HS-5 (cell line): ENCODE measurements around the gene PAPLN.

Experiments
- DNase-seq: peaks from one replicate; pipeline ENCODE4 v3.0.0-alpha.2; 2012; ENCODE audit warnings: low read depth

Gene PAPLN

DNA sequence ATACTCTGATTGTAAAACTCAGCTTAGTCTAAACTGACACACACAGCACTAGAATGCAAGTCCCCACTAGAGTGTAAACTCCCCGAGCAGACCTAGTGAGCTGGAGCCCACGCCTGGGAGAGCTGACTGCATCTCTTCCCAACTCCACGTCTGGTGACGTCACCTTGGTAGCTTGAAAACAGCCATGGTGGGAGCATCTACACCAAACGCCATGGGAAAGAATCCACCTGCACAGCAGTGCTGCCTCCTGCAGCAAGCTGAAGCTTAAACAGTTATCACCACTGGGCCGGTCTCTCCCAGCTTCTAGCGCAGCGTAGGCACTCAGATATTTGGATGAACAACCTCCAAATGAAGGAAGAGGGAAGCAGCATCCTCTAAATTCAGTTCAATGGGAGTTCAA lies 4.3 kb upstream of the PAPLN start:
- DNase-seq: no peak

DNA sequence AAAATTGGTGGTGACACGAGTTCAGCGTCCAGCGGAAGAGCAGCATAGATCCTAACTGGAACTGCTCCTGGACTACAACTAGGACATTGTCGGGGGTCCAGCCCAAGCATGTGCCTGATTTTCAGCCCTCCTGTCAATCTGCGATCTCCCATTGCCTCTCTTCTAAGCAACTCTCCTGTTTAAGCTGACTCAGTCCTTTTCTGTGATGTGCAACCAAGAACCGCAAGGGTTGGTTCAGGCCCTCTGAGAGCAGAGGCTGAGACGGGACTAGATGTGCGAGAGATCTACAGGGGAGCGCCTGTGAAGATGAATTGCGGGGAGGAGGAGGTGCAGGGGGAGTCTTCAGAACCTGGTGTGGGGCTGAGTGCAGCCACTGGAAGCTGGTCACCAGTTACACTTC lies 3.7 kb upstream of the PAPLN start:
- no peak for DNase-seq

DNA sequence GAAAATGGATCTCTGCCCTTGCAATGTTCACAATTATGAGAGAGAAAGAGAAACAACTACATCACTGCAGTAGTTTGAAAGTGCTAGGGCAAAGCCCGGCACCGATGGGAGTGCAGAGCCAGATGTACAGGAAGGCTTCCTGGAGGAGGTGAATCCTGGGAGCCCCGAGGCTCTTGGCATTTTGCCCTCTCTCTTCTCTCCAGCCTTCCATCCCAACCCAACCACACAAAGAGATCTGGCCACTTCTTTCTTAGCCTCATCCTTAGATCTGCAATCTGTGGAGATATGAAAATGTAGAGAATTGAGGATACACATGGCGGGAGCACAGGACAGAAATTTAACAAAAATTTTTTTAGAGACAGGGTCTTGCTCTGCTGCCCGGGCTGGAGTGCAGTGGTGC lies 3.3 kb upstream of the PAPLN start:
- DNase-seq: no peak

DNA sequence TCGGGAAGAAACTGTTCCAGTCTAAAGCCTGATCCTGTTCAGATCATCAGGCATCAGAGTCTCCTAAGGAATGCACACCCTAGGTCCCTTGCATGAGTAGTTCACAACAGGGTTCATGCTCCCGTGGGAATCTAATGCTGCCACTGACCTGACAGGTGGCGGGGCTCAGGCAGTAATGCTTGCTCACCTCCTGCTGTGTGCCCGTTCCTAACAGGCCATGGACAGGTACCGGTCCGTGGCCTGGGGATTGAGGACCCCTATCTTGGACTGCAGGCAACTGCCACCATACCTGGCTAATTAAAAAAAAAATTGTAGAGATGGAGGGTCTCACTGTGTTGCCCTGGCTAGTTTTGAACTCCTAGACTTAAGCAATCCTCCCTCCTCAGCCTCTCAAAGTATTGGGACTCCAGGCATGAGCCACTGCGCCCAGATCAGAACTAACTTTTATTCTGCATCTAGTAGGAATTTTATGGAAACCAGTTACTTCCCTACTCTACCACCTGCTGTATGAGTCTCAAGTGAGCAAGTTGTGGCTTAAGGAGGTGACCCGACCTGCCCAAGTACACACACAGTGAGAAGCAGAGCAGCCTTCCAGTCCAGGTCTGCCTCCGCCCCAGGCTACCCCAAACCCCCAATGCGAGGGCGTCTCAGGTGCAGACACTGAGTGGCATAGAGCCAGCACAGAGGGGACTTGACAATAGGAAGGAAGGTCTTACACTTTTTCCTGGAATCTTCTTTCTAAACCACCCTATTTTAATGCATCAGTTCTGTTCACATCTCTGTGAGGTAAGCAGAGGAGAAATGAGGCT lies 2.5 kb upstream of the PAPLN start:
- DNase-seq: no peak

DNA sequence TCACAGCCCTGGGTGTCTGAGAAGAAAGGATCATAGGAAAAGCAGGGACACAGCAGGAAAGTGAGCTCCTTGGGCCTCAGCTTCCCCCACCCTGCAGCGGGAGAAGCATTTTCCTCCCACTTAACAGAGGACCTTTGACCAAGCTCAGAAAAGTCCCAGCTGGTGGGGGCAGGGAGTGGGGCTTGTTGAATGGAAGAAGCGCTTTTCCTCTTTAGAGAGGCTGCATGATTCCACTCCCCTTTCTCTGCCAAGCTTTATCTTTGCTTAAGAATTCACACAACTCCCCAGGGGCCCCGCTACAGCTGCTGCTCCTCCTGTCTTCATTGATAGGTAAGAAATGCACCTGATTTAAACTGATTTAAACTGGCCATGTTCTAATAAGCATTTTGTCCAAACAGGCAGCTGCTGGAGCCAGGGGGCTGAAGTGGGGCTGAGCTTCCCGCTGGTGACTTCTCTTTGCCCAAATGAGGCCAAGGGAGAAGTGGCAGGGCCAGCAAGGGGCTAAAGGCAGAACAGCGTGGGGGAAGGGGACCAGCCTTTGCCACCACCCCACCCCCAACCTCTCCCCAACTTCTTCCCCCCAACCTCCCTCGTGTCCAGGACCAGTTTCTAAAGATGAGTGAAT lies 1.7 kb upstream of the PAPLN start:
- DNase-seq: no peak

DNA sequence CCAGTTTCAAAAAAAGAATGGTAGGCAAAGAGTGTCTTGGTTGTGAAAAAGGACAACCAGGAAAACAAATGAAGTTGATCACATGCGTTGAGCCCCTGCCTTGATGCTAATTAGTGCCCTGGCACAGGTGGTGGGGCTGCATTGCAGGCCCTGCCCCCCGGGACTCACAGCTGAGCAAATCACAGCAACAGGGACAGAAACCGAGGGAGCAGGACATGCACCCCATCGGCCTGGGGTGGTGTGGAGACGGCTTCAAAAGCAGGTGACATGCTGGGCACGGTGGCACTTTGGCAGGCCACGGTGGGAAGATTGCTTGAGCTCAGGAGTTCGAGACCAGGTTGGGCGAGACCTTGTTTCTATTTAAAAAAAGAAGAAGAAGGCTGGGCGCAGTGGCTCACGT lies 1.1 kb upstream of the PAPLN start:
- DNase-seq: no peak

DNA sequence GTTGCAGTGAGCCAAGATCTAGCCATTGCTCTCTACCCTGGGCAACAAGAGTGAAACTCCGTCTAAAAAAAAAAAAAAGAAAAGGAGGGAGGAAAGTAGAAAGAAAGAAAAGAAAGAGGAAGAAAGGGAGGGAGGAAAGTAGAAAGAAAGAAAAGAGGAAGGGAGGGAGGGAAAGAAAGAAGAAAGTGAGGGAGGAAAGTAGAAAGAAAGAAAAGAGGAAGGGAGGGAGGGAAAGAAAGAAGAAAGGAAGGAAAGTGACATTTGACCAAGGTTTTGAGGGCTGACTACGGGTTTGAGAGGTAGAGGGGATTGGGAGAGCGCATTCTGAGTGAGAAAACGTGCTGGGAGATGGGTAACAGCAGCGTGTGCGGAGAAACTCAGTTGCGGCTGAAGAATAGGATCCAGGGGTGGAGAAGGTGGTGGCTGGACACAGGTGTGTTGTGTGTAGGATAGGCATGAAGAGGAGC lies 521 bp upstream of the PAPLN start:
- no peak for DNase-seq

DNA sequence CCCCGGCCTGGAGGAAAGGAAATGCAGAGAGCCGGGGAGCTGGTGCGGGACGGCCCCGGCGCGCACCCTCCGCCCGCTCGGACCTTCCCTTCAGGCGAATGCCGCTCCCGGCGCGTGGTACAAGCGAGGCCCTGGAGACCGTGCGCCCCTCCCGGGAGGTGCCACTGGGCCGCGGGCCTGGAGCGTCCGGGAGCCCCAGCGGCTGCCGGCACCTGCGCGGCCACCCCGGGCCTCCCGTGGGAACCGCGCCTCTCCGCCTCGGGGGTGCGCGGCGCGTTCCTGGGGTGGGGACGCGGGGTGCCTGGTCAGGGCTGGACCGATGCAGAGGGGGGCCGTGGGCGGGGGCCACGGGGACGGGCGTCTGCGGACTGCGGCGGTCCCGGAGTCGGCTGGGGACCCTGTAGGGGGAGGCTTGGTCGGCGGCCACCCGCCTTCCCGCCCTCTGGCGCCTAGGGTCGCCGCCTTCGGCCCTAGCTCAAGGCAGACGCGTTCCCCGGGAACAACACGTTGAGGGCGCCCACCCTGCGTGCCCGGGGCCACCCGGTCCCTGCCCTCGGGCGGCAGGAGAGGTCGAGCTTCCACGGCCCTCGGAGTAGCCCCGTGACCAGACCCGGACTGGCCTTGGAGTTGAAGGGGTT lies 599 bp downstream of the PAPLN start:
- DNase-seq: no peak

DNA sequence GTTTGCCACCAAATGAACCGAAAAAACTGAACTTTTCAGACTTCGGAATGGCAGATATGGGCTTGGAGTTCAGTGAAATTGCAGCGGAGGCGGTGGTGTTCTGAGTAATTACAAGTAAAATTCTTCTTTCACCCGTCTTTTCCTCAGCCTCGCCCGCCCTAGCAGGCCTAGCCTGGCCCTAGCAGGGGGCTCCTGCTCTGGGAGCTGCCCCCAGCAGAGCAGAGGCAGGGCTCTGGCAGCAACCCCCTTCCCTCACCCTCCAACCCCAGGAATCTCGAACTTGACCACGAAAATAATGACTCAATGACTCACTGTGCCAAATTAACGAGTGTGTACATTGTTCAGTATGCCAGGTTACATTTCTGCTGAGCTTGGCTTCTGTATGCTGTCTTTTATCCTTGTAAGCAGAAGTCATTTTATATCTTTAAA lies 1.1 kb downstream of the PAPLN start:
- peak; percentile 28 for DNase-seq

DNA sequence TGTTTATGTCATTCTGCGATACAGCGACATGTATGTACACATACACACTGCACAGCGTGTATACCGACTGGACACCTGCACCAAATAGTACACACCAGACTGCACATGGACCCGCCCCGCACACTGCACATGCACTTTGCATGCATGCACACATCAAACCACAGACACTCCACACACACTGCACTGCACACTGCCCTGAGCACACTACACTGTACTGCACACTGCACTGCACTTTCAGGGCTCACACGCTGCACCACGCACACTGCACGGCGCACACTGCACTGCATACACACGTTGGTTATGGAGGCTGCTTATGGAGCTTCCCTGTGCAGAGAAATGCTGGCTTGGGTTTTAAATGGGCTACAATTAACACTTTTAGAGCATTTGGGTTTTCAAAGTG lies 1.6 kb downstream of the PAPLN start:
- DNase-seq: no peak

DNA sequence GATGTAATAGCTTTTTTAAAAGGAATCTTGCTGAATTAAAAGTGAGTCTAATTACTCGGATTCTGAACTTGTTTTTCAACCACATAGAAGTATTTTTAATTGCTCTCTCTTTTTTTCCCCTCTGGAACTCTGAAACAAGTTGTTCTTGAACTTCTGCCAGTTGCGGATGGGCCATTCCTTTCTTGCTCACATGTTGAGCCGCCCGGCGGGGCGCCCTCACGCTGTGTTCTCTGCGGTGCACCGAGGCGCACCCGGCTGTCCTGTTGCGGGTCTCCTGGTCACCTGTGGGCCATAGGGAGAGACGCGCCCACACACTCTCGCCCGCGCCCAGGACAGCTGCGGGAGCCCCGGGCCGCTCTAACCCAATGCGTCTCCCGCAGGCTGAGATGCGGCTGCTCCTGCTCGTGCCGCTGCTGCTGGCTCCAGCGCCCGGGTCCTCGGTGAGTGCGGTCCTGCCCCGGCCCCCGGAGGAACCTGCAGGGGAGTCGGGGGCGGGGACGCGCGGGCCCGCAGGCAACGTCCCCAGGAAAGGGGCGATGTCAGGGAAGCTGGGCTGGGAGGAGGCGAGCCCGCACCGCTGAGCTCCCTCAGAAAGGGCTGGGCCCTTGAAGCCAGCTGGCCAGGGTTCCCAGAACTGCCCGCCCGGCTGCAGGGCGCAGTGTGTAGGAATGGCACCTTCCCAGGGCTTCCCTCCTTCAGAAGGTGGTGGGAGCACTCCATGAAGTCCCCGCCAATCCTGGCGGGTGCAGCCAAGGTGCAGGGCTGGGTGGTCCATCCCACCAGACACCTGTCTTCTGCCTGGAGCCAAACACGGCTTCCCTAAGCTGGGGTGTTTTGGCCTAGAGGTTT lies 2.3 kb downstream of the PAPLN start:
- DNase-seq: no peak

DNA sequence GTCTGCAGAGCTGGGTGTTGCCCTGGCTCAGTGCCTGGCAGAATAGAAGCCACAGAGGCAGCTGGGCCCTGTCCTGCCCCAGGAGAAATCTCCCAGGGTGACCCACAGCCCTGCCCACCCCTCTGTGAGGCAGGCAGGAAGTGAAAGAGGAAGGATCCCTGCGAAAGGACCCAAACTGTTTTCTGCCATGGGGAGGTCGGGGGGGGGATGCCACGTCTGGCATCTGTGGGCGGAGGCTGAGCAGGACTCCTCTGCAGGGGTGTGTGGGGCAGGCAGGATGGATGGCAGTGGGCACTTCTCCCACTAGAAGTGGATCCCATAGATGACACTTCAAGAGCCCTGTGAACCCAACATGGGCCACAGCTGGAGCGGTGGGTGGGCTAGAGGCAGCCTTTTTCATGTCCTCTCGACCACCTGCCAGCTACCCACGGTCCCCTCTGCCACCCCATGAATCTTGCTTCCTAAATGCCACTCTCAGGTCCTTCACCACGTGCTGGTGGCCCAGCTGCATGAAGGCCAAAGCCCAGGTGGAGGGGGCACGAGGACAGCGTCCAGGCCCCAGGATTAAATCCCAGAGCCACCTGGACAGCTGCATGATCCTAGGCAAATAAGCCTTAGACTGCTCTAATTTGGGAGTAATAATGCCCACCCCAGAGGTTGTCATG lies 3.6 kb downstream of the PAPLN start:
- no peak for DNase-seq

DNA sequence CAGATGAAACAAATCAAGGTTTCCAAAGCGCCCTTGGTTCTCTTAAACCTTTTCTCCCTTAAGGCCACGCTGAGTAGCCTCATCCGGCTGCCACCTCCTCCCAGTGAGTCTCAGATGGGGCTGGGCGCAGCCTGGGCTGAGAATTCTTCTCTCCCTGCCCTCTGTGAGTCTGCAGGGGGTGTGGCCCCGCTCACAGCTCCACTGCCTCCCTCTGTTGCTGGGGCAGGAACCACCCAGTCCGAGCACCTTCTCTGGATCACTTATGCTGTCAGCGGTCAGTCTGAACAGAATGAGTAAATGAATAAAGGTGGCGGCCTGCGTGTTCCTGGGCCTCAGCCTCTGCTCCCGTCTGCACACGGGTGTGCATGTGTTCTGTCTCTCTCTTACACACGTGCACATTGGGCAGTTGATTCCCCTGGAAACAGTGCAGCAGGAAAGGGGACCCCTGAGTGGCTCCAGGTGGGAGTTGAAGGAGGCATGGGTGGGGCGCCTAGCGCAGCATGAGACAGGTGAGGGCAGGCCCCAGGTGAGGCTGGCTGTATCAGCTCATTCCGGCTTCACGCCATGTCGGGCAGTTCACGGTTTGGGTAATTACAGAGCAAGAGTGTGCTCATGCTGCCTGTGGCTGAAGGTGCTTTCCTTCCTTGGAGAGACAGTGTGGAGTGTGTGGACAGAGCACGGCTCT lies 4.3 kb downstream of the PAPLN start:
- DNase-seq: no peak

DNA sequence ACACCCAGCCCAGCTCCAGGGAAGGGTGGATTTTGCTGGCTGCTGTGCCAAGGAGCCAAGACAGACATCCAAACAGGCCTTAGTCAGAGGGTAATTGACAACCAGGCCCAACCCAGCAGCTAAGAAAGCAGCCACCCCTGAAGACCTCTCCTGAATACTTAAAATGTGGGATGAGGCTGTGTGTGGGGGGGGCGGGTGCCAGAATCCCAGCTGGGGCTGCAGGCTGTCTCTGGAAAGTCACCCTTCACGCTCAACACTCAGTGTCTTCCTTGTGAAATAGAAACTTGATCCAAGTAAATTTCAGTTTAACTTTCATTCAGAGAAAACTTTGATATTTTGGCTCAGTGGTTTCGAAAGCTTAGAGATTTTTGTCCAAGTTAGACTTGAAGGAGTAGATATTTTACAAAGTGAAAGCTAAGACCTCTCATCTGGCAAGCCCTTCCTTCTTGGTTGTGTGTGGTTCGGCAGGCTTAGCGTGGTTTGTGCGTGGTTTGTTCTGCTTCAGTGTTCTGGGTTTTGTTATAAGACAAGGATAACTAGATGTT lies 5.1 kb downstream of the PAPLN start:
- DNase-seq: no peak

DNA sequence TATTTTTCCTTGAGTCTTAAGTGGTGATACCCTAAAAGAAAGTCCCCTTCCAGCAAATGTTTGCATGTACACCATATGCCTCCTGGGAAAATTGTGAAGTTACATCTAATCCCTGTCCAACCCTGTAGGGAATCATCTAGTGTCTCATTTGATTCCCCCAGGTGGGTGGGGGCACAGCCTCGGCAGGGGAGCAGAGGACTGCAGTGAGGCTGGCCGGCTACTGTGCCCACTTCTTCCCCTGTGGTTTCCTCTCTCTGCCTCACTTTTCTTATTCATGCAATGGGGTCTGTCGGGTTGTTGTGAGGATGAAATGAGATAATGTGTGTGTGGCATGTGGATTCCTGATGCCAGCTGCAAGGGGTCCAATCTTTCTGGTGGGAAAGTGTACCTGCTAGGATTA lies 6.0 kb downstream of the PAPLN start:
- no peak for DNase-seq

DNA sequence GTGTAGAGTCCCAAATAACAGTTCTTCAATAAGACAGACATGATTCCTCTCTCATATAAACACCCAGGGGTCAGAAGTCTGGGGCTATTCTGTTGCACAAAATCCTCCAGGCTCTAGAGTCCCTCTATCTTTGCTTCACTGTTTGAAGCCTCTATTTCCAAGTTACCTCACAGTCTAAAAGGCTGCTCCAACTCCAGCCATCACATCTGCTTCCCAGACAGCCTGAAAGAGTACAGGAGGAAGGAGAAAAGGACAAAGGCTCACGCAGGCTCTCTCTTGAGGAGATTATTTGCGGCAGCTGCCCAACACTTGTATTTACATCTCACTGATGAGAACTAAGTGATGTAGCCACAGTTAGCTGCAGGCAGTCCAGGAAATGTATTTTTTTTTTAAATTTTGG lies 6.4 kb downstream of the PAPLN start:
- DNase-seq: no peak

DNA sequence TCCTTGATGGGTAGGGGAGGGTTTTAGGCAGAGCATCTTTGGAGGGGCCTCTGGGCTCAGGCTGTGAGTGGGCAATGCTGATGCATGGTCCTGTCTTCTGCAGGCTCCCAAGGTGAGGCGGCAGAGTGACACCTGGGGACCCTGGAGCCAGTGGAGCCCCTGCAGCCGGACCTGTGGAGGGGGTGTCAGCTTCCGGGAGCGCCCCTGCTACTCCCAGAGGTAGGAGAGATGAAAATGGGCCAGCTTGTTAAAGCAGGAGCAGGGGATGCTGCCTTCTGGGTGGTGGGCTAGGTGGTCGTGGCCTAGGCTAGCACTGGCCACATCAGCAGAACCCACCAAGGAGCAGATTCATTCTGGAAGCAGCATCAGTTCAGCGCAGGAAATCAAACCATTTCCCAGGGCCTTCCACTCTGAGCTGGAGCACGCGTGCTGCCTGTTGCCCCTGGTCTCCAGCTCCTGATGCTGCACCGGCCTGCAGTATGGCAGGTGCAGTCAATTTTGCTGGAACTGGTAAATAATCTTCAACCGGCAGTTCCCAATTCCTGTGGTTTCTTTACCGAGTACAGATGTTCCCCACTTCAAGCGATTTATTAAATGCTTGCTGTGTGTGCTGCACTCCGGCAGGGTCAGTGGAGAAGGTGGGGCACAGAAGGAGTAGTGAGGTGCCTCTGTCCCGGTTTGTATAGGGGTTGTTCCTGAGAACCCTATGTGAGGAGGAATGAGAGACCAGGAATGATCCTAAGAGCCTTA lies 7.4 kb downstream of the PAPLN start:
- no peak for DNase-seq

DNA sequence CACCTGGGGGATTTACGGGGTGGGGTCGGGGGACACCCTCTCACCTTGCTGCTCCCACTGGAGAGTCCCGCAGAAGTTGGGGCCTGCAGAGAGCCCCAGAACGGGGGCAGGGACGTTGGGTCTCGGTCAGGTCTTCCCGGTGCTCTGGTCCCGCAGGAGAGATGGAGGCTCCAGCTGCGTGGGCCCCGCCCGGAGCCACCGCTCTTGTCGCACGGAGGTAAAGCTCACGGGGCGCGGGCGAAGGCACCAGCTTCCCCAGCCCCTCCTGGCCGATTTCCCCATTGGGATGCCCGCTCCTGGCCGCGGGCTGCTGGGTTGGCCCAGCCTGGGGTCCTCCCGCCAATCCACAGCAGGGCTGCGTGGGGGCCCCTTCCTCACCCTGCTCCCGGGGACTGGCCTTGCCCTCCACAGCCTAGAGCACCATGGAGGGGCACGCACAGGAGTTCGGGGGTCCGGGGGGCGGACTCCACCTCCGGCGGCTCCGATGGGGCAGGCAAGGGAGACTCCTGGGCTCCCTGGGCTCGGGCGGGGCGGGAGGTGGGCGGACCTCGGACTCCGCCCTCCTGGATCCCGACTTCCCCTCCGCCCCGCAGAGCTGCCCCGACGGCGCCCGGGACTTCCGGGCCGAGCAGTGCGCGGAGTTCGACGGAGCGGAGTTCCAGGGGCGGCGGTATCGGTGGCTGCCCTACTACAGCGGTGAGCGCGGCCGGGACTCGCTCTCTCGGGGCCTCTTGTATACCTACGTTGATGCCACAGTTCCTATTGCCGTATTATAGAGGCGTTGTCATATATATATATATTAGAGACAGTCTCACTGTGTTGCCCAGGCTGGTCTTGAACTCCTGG lies 8.4 kb downstream of the PAPLN start:
- DNase-seq: no peak
